ENCODE data around the gene NFILZ. TPM values are rescaled to one million over a fixed set of nuclear protein-coding genes. Genes with fewer than 3 reads are reported as not detected.

Gene NFILZ
- total RNA-seq, 1 experiment from 2014 or later: not detected

GRCh38 chr19:8608941-8609278 is 21.5 kb upstream of the NFILZ start:
- ChIA-PET CTCF (no interaction called here), POLR2A (ENCODE audit: unreplicated experiment) (no interaction called here)
- BruUV-seq (replicated peaks): no TSS peak
- Histone ChIP-seq H3K4me1 (replicated peaks; ENCODE audit: insufficient read depth) (no peaks in the 10 kb centered on the region), H2AFZ (no peak overlapping the region), H3K79me2 (ENCODE audit: low read depth) (no peaks in the 10 kb centered on the region), H4K20me1 (ENCODE audit: insufficient read depth) (no peaks in the 10 kb centered on the region), H3K9me2 (ENCODE audit: insufficient read depth) (no peaks in the 10 kb centered on the region), H3K4me2 (no peak overlapping the region), H3K27me3 (ENCODE audit: insufficient read depth, low read depth) (peaks cover 34% of the 10 kb centered on the region), H3K9me3 (ENCODE audit: insufficient read depth, low read depth) (peaks cover 6% of the 10 kb centered on the region; the same call in 1 of the 2 replicates), H3K36me3 (ENCODE audit: low read depth) (no peaks in the 10 kb centered on the region), H3F3A (ENCODE audit: insufficient read depth, low read depth) (peaks cover 12% of the 10 kb centered on the region; the same call in 1 of the 2 replicates), H3K27ac (no peak overlapping the region), H3K4me3 (no peak overlapping the region)
- TF ChIP-seq EZH2 (IDR thresholded peaks at IDR 0.05; ENCODE audit: low read depth) (no peak), CTCF (conservative IDR thresholded peaks at IDR 0.05) (no peak)
- no peak for DNase-seq
- intact Hi-C loops (cut with micrococcal nuclease; ENCODE audit: unreplicated experiment): no loop called here

- ChIA-PET POLR2A (ENCODE audit: unreplicated experiment) (no interaction called here), CTCF (no interaction called here)
- Histone ChIP-seq H3K9me3 (ENCODE audit: insufficient read depth, low read depth) (peaks cover 5% of the 10 kb centered on the region; the same call in 1 of the 2 replicates), H3K4me1 (replicated peaks; ENCODE audit: insufficient read depth) (no peaks in the 10 kb centered on the region), H3K4me3 (no peak overlapping the region), H2AFZ (no peak overlapping the region), H3K27ac (no peak overlapping the region), H3K79me2 (ENCODE audit: low read depth) (no peaks in the 10 kb centered on the region), H3K4me2 (no peak overlapping the region), H3K27me3 (ENCODE audit: insufficient read depth, low read depth) (peaks cover 33% of the 10 kb centered on the region), H3F3A (ENCODE audit: insufficient read depth, low read depth) (peaks cover 12% of the 10 kb centered on the region; the same call in 1 of the 2 replicates), H4K20me1 (ENCODE audit: insufficient read depth) (no peaks in the 10 kb centered on the region), H3K36me3 (ENCODE audit: low read depth) (no peaks in the 10 kb centered on the region), H3K9me2 (ENCODE audit: insufficient read depth) (no peaks in the 10 kb centered on the region)
- DNase-seq: no peak
- TF ChIP-seq CTCF (conservative IDR thresholded peaks at IDR 0.05) (no peak), EZH2 (IDR thresholded peaks at IDR 0.05; ENCODE audit: low read depth) (no peak)
- BruUV-seq (replicated peaks): no TSS peak
- intact Hi-C loops (cut with micrococcal nuclease; ENCODE audit: unreplicated experiment): no loop called here
Measured at GRCh38 chr19:8609279-8610040, 21.0 kb upstream of the NFILZ start.

- no peaks in the 10 kb centered on the region for H3K9me2 ChIP-seq (ENCODE audit: insufficient read depth)
- no peaks in the 10 kb centered on the region for H3K4me1 ChIP-seq (replicated peaks; ENCODE audit: insufficient read depth)
- intact Hi-C loops (cut with micrococcal nuclease; ENCODE audit: unreplicated experiment): no loop called here
- no TSS peak for BruUV-seq (replicated peaks)
- no peaks in the 10 kb centered on the region for H3K9me3 ChIP-seq (ENCODE audit: insufficient read depth, low read depth)
- CTCF ChIA-PET: no interaction called here
- H4K20me1 ChIP-seq (ENCODE audit: insufficient read depth): no peaks in the 10 kb centered on the region
- H3K36me3 ChIP-seq (ENCODE audit: low read depth): no peaks in the 10 kb centered on the region
- peaks cover 12% of the 10 kb centered on the region; the same call in 1 of the 2 replicates for H3F3A ChIP-seq (ENCODE audit: insufficient read depth, low read depth)
- peak within 1 kb of the TSS; percentile 26; the same call in 1 of the 2 replicates for H3K4me2 ChIP-seq
- POLR2A ChIA-PET (ENCODE audit: unreplicated experiment): no interaction called here
- H3K4me3 ChIP-seq: no peak within 1 kb of the TSS; the same call in 1 of the 2 replicates
- no peak within 1 kb of the TSS for H2AFZ ChIP-seq
- no peak for DNase-seq
- H3K27ac ChIP-seq: no peak within 1 kb of the TSS
- TF ChIP-seq CTCF (conservative IDR thresholded peaks at IDR 0.05) (no peak), EZH2 (IDR thresholded peaks at IDR 0.05; ENCODE audit: low read depth) (no peak)
- peaks cover 26% of the 10 kb centered on the region; the same call in 1 of the 2 replicates for H3K27me3 ChIP-seq (ENCODE audit: insufficient read depth, low read depth)
- H3K79me2 ChIP-seq (ENCODE audit: low read depth): no peaks in the 10 kb centered on the region
Measured at GRCh38 chr19:8610041-8610935, 20.1 kb upstream of the NFILZ start, which contains the start of gene ADAMTS10. Gene ADAMTS10, minus strand, starts transcription at chr19:8610715. Its CDS starts 5,005 bp downstream, at chr19:8605710.
